Activated T-helper 1 cell treated with anti-CD3 and anti-CD28 coated beads, Interleukin-12 subunit alpha, Interleukin-12 subunit beta, Interleukin-2, Interleukin-4 antibody, amounts not matched to agents 30 ng/mL and 10 ng/mL and 1 ng/mL, durations not matched to agents 14 hours and 24 hours and 36 hours (primary cell): Measurements from ENCODE around the gene TMEM44. TPM values are rescaled to one million over a fixed set of nuclear protein-coding genes. Genes with fewer than 3 reads are reported as not detected.
"Not testable (repeated sequence)": the region's sequence is repeated elsewhere in the genome, so short reads cannot be mapped to it uniquely, and the experiment has no call there.

Experiments
- DNase-seq: peaks from one replicate; pipeline ENCODE4 v3.0.0; 2021; ENCODE audit warnings: low spot score
- H3K27ac Mint-ChIP-seq: one replicate; pipeline ENCODE4 v1.8.0; 2021; ENCODE audit warnings: mild to moderate bottlenecking, mixed read lengths
- H3K27me3 Mint-ChIP-seq: one replicate; pipeline ENCODE4 v1.8.0; 2022; ENCODE audit warnings: mild to moderate bottlenecking, moderate library complexity, mixed read lengths; ENCODE audit not compliant: insufficient read depth
- H3K36me3 Mint-ChIP-seq: one replicate; pipeline ENCODE4 v1.8.0; 2021; ENCODE audit warnings: low read depth, mixed read lengths
- H3K4me1 Mint-ChIP-seq: one replicate; pipeline ENCODE4 v1.8.0; 2021; ENCODE audit warnings: low read depth, mixed read lengths
- H3K4me3 Mint-ChIP-seq: one replicate; pipeline ENCODE4 v1.8.0; 2021; ENCODE audit warnings: mild to moderate bottlenecking, moderate library complexity, mixed read lengths
- H3K9me3 Mint-ChIP-seq: one replicate; pipeline ENCODE4 v1.8.0; 2021; ENCODE audit warnings: mixed read lengths
- intact Hi-C: fragments of 100-400 bp; cut with micrococcal nuclease; formaldehyde crosslinking; loops from one replicate; pipeline ENCODE4 v1.15.1; 2024
- total RNA-seq: library from RNA; stranded (reverse); gene quantifications from 2 replicates; pipeline ENCODE4 v1.2.3, GENCODE V29; 2022

The TMEM44 gene
- total RNA-seq, 1 donor from 2014 or later = 2.1 TPM

- intact Hi-C loops = no loop called here
- Mint-ChIP-seq H3K27ac (no peak overlapping the region), H3K4me1 (no peaks in the 10 kb centered on the region), H3K9me3 (no peaks in the 10 kb centered on the region), H3K27me3 (no peaks in the 10 kb centered on the region), H3K36me3 (no peaks in the 10 kb centered on the region), H3K4me3 (no peak overlapping the region)
- DNase-seq = no peak
These were observed 15.4 kb downstream of the TMEM44 start for GRCh38 chr3:194617827-194618226.

GRCh38 chr3:194617143-194617671, 16.0 kb downstream of the TMEM44 start:
- H3K36me3 Mint-ChIP-seq = no peaks in the 10 kb centered on the region
- intact Hi-C loops = no loop called here
- no peak overlapping the region for H3K27ac Mint-ChIP-seq
- no peaks in the 10 kb centered on the region for H3K27me3 Mint-ChIP-seq
- peaks cover 3% of the 10 kb centered on the region for H3K4me1 Mint-ChIP-seq
- no peak for DNase-seq
- H3K4me3 Mint-ChIP-seq = no peak overlapping the region
- H3K9me3 Mint-ChIP-seq = no peaks in the 10 kb centered on the region

- Mint-ChIP-seq H3K36me3 (no peaks in the 10 kb centered on the region), H3K27me3 (no peaks in the 10 kb centered on the region), H3K4me3 (no peak overlapping the region), H3K4me1 (peaks cover 5% of the 10 kb centered on the region), H3K27ac (no peak overlapping the region), H3K9me3 (no peaks in the 10 kb centered on the region)
- DNase-seq = no peak
- intact Hi-C loops = no loop called here
These were observed 18.0 kb downstream of the TMEM44 start for GRCh38 chr3:194615226-194615625.

GRCh38 chr3:194612221-194612620, 21.0 kb downstream of the TMEM44 start:
- H3K9me3 Mint-ChIP-seq = no peaks in the 10 kb centered on the region

GRCh38 chr3:194610689-194611088, 22.5 kb downstream of the TMEM44 start:
- H3K4me1 Mint-ChIP-seq = peaks cover 5% of the 10 kb centered on the region
- H3K4me3 Mint-ChIP-seq = no peak overlapping the region
- DNase-seq = no peak
- no peak overlapping the region for H3K27ac Mint-ChIP-seq
- intact Hi-C loops = no loop called here
- H3K9me3 Mint-ChIP-seq = no peaks in the 10 kb centered on the region
- no peaks in the 10 kb centered on the region for H3K36me3 Mint-ChIP-seq
- H3K27me3 Mint-ChIP-seq = peaks cover 2% of the 10 kb centered on the region

More at GRCh38 chr3:194612221-194612620, 21.0 kb downstream of the TMEM44 start:
- intact Hi-C loops = no loop called here
- DNase-seq = no peak
- H3K36me3 Mint-ChIP-seq = no peaks in the 10 kb centered on the region
- H3K4me3 Mint-ChIP-seq = no peak overlapping the region
- H3K27ac Mint-ChIP-seq = no peak overlapping the region
- H3K4me1 Mint-ChIP-seq = peaks cover 5% of the 10 kb centered on the region
- peaks cover 2% of the 10 kb centered on the region for H3K27me3 Mint-ChIP-seq

GRCh38 chr3:194609601-194610000, 23.6 kb downstream of the TMEM44 start:
- Mint-ChIP-seq H3K36me3 (no peaks in the 10 kb centered on the region), H3K4me1 (peaks cover 5% of the 10 kb centered on the region), H3K27ac (no peak overlapping the region), H3K4me3 (no peak overlapping the region), H3K9me3 (no peaks in the 10 kb centered on the region), H3K27me3 (peaks cover 2% of the 10 kb centered on the region)
- intact Hi-C loops = no loop called here
- no peak for DNase-seq

GRCh38 chr3:194608981-194609380, 24.2 kb downstream of the TMEM44 start:
- peaks cover 2% of the 10 kb centered on the region for H3K27me3 Mint-ChIP-seq
- H3K9me3 Mint-ChIP-seq = no peaks in the 10 kb centered on the region
- no peaks in the 10 kb centered on the region for H3K36me3 Mint-ChIP-seq
- DNase-seq = no peak
- no peak overlapping the region for H3K4me3 Mint-ChIP-seq
- peaks cover 5% of the 10 kb centered on the region for H3K4me1 Mint-ChIP-seq
- intact Hi-C loops = no loop called here
- no peak overlapping the region for H3K27ac Mint-ChIP-seq

GRCh38 chr3:194607592-194608389, 25.4 kb downstream of the TMEM44 start:
- intact Hi-C loops = no loop called here
- no peaks in the 10 kb centered on the region for H3K36me3 Mint-ChIP-seq
- H3K27ac Mint-ChIP-seq = no peak overlapping the region
- DNase-seq = no peak
- H3K4me1 Mint-ChIP-seq = peaks cover 5% of the 10 kb centered on the region
- peaks cover 2% of the 10 kb centered on the region for H3K27me3 Mint-ChIP-seq
- no peak overlapping the region for H3K4me3 Mint-ChIP-seq
- no peaks in the 10 kb centered on the region for H3K9me3 Mint-ChIP-seq

GRCh38 chr3:194606941-194607340, 26.3 kb downstream of the TMEM44 start:
- Mint-ChIP-seq H3K36me3 (no peaks in the 10 kb centered on the region), H3K9me3 (no peaks in the 10 kb centered on the region), H3K4me1 (no peaks in the 10 kb centered on the region), H3K27ac (no peak overlapping the region), H3K4me3 (no peak overlapping the region), H3K27me3 (peaks cover 2% of the 10 kb centered on the region)
- intact Hi-C loops = no loop called here
- DNase-seq = no peak

GRCh38 chr3:194606163-194606562, 27.1 kb downstream of the TMEM44 start:
- no peaks in the 10 kb centered on the region for H3K9me3 Mint-ChIP-seq

GRCh38 chr3:194605314-194605713, 27.9 kb downstream of the TMEM44 start:
- H3K9me3 Mint-ChIP-seq, H3K36me3 Mint-ChIP-seq, intact Hi-C loops, H3K27ac Mint-ChIP-seq, H3K4me1 Mint-ChIP-seq, H3K4me3 Mint-ChIP-seq, DNase-seq, H3K27me3 Mint-ChIP-seq: not testable (repeated sequence)

More at GRCh38 chr3:194606163-194606562, 27.1 kb downstream of the TMEM44 start:
- H3K27me3 Mint-ChIP-seq = peaks cover 2% of the 10 kb centered on the region
- no peaks in the 10 kb centered on the region for H3K4me1 Mint-ChIP-seq
- no peak overlapping the region for H3K4me3 Mint-ChIP-seq
- no peaks in the 10 kb centered on the region for H3K36me3 Mint-ChIP-seq
- no peak overlapping the region for H3K27ac Mint-ChIP-seq
- intact Hi-C loops = no loop called here
- no peak for DNase-seq

GRCh38 chr3:194604837-194605236, 28.4 kb downstream of the TMEM44 start:
- intact Hi-C loops = no loop called here

GRCh38 chr3:194604126-194604525, 29.1 kb downstream of the TMEM44 start:
- DNase-seq = no peak
- Mint-ChIP-seq H3K27me3 (no peaks in the 10 kb centered on the region), H3K4me3 (no peak overlapping the region), H3K4me1 (no peaks in the 10 kb centered on the region), H3K36me3 (no peaks in the 10 kb centered on the region), H3K27ac (no peak overlapping the region), H3K9me3 (no peaks in the 10 kb centered on the region)
- intact Hi-C loops = no loop called here

More at GRCh38 chr3:194604837-194605236, 28.4 kb downstream of the TMEM44 start:
- Mint-ChIP-seq H3K27me3 (peaks cover 2% of the 10 kb centered on the region), H3K9me3 (no peaks in the 10 kb centered on the region), H3K36me3 (no peaks in the 10 kb centered on the region), H3K27ac (no peak overlapping the region), H3K4me3 (no peak overlapping the region), H3K4me1 (no peaks in the 10 kb centered on the region)
- no peak for DNase-seq
